Caco-2 (cell line): ENCODE measurements around the gene NDUFB7. TPM values are rescaled to one million over a fixed set of nuclear protein-coding genes. Genes with fewer than 3 reads are reported as not detected.
"Not testable (repeated sequence)": the region's sequence is repeated elsewhere in the genome, so short reads cannot be mapped to it uniquely, and the experiment has no call there.

Experiments used
- BruUV-seq: library from RNA; stranded (reverse); fragments of 400-500 nt; replicated peaks from 2 replicates; lab custom pipeline; 2021; lab: Mats Ljungman, UMichigan
- CTCF ChIA-PET: fragments of 300-600 bp; sonication (Branson Sonifier 250); formaldehyde crosslinking; loops from one replicate; lab custom pipeline; 2022; ENCODE audit warnings: antibody characterized with exemption; lab: Charles Lee
- POLR2A ChIA-PET: fragments of 300-600 bp; sonication (Branson Sonifier 250); formaldehyde crosslinking; loops from one replicate; lab custom pipeline; 2022; ENCODE audit warnings: antibody characterized with exemption; lab: Charles Lee
- DNase-seq, 2 experiments: peaks; one replicate each; pipeline versions ENCODE4 v3.0.0 to v3.0.0-alpha.2; 2020 to 2022
- H3K27me3 ChIP-seq: replicated peaks from 2 replicates; pipeline ENCODE4 v1.6.0; 2011; ENCODE audit warnings: low read length; ENCODE audit not compliant: control insufficient read depth, insufficient read depth
- H3K36me3 ChIP-seq: 2 replicates; pipeline ENCODE4 v1.5.1; 2011; ENCODE audit warnings: low read length; ENCODE audit not compliant: control insufficient read depth, insufficient read depth
- H3K4me1 ChIP-seq: fragments of 250-450 bp; sonication (Bioruptor Pico); 2 replicates; pipeline ENCODE4 v1.5.1; 2020; ENCODE audit warnings: mild to moderate bottlenecking
- H3K4me3 ChIP-seq: 2 replicates; pipeline ENCODE4 v1.5.1; 2011; ENCODE audit warnings: low read depth, mild to moderate bottlenecking, control low read depth, low read length
- H3K9me3 ChIP-seq: fragments of 250-450 bp; sonication (Bioruptor Pico); 2 replicates; pipeline ENCODE4 v1.5.1; 2020; ENCODE audit warnings: mild to moderate bottlenecking, moderate library complexity
- H3K27ac Mint-ChIP-seq: one replicate; pipeline ENCODE4 v1.8.0; 2022; ENCODE audit warnings: mixed read lengths; ENCODE audit not compliant: unreplicated experiment
- H3K27me3 Mint-ChIP-seq: one replicate; pipeline ENCODE4 v1.8.0; 2022; ENCODE audit warnings: mixed read lengths; ENCODE audit not compliant: insufficient read depth, unreplicated experiment
- H3K36me3 Mint-ChIP-seq: one replicate; pipeline ENCODE4 v1.8.0; 2022; ENCODE audit warnings: mild to moderate bottlenecking, mixed read lengths; ENCODE audit not compliant: insufficient read depth, unreplicated experiment
- H3K4me1 Mint-ChIP-seq: one replicate; pipeline ENCODE4 v1.8.0; 2022; ENCODE audit warnings: low read depth, mixed read lengths; ENCODE audit not compliant: unreplicated experiment
- H3K4me3 Mint-ChIP-seq: one replicate; pipeline ENCODE4 v1.8.0; 2022; ENCODE audit warnings: mild to moderate bottlenecking, moderate library complexity, mixed read lengths; ENCODE audit not compliant: unreplicated experiment
- H3K9me3 Mint-ChIP-seq: one replicate; pipeline ENCODE4 v1.8.0; 2022; ENCODE audit warnings: mixed read lengths; ENCODE audit not compliant: unreplicated experiment
- intact Hi-C: fragments of 100-400 bp; cut with micrococcal nuclease; formaldehyde crosslinking; loops from one replicate; pipeline ENCODE4 v1.10.0; 2022; ENCODE audit not compliant: unreplicated experiment
- total RNA-seq: library from RNA; stranded (reverse); gene quantifications from 2 replicates; pipeline ENCODE4 v1.2.3, GENCODE V29; 2022
- TF ChIP-seq, protein P1 (sequence below), 2 experiments: fragments of 200-600 bp in 1 of 2; IDR thresholded peaks; 1 replicate in 1 of 2; 2 replicates in 1 of 2; pipeline versions ENCODE4 v1.5.1 to v1.8.0; 2011 to 2022; ENCODE audit warnings: antibody characterized with exemption in 1 of 2, control low read depth in 1 of 2, inconsistent platforms in 1 of 2, low read depth in 1 of 2, low read length in 1 of 2, mild to moderate bottlenecking in 1 of 2, moderate library complexity in 1 of 2; ENCODE audit not compliant: insufficient read depth in 1 of 2, severe bottlenecking in 1 of 2, unreplicated experiment in 1 of 2

NDUFB7 gene
- total RNA-seq, 1 experiment from 2014 or later, result 158 TPM

DNA sequence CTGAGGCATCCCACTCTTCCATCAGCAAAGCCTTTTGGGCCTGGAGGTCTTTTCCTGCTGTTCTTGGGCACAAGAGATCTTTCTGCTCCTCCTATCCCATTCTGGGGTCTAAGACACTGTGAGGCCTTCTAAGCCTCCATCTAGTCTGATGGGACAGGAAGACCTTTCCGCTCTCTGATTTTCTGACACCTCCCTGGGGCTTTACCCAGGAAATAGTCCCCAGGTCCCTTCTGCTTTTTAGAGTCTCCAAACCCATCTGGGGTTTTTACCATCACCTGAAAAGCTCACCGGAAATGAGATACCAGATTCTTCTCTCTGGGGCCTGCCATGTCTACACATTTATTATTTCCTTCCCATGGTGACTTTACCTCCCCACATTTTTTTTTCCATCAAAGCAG lies 32.1 kb upstream of the NDUFB7 start:
- Histone ChIP-seq H3K36me3 (no peaks in the 10 kb centered on the region), H3K4me3 (no peak overlapping the region), H3K4me1 (no peaks in the 10 kb centered on the region), H3K9me3 (no peaks in the 10 kb centered on the region), H3K27me3 (no peaks in the 10 kb centered on the region)
- TF ChIP-seq, protein P1, sequence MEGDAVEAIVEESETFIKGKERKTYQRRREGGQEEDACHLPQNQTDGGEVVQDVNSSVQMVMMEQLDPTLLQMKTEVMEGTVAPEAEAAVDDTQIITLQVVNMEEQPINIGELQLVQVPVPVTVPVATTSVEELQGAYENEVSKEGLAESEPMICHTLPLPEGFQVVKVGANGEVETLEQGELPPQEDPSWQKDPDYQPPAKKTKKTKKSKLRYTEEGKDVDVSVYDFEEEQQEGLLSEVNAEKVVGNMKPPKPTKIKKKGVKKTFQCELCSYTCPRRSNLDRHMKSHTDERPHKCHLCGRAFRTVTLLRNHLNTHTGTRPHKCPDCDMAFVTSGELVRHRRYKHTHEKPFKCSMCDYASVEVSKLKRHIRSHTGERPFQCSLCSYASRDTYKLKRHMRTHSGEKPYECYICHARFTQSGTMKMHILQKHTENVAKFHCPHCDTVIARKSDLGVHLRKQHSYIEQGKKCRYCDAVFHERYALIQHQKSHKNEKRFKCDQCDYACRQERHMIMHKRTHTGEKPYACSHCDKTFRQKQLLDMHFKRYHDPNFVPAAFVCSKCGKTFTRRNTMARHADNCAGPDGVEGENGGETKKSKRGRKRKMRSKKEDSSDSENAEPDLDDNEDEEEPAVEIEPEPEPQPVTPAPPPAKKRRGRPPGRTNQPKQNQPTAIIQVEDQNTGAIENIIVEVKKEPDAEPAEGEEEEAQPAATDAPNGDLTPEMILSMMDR (IDR thresholded peaks at IDR 0.05; ENCODE audit: insufficient read depth in 1 of 2, low read depth in 1 of 2, low read length in 1 of 2, severe bottlenecking in 1 of 2, unreplicated experiment in 1 of 2), result no peak
- Mint-ChIP-seq H3K4me3 (no peak overlapping the region), H3K27ac (no peak overlapping the region), H3K27me3 (no peaks in the 10 kb centered on the region), H3K9me3 (no peaks in the 10 kb centered on the region), H3K36me3 (no peaks in the 10 kb centered on the region), H3K4me1 (no peaks in the 10 kb centered on the region)
- intact Hi-C loops, result no loop called here
- no peak for DNase-seq
- no TSS peak for BruUV-seq
- ChIA-PET POLR2A (no interaction called here), CTCF (no interaction called here)

DNA sequence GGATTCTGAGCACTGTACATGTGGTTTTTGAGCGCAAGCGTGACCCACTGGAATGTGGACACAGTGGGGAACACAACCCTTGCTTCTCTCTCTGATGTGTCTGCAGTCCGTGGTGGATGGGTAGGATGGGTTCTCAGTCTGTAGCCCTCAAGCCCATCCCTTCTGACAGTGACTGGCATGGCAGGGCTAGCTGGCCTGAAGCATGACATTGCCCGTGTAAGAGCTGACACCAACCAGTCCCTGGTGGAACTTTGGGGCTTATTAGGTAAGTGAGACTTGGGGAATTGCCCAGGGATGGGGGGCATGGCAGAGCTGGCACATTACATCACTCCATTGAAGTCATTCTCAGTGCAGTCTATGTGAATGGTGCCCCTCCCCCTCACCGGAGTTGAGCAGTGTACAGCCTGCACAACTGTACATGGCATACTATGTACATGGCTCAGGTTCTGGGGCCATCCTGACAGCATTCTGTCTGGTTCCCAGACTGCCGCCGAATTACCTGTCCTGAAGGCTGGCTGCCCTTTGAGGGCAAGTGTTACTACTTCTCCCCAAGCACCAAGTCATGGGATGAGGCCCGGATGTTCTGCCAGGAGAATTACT lies 27.8 kb upstream of the NDUFB7 start:
- DNase-seq, result no peak
- Mint-ChIP-seq H3K27me3 (peaks cover 6% of the 10 kb centered on the region), H3K9me3 (peaks cover 24% of the 10 kb centered on the region), H3K4me3 (no peak overlapping the region), H3K27ac (no peak overlapping the region), H3K4me1 (no peaks in the 10 kb centered on the region), H3K36me3 (no peaks in the 10 kb centered on the region)
- H3K36me3 ChIP-seq, result no peaks in the 10 kb centered on the region
- no TSS peak for BruUV-seq
- TF ChIP-seq, protein P1 (IDR thresholded peaks at IDR 0.05; ENCODE audit: insufficient read depth in 1 of 2, low read depth in 1 of 2, low read length in 1 of 2, severe bottlenecking in 1 of 2, unreplicated experiment in 1 of 2), result no peak
- intact Hi-C loops, result no loop called here
- CTCF ChIA-PET, result no interaction called here
- H3K9me3 ChIP-seq, result peaks cover 3% of the 10 kb centered on the region; the same call in 1 of the 2 replicates
- H3K4me3 ChIP-seq, result no peak overlapping the region
- POLR2A ChIA-PET, result no interaction called here
- H3K27me3 ChIP-seq, result no peaks in the 10 kb centered on the region
- H3K4me1 ChIP-seq, result no peaks in the 10 kb centered on the region

DNA sequence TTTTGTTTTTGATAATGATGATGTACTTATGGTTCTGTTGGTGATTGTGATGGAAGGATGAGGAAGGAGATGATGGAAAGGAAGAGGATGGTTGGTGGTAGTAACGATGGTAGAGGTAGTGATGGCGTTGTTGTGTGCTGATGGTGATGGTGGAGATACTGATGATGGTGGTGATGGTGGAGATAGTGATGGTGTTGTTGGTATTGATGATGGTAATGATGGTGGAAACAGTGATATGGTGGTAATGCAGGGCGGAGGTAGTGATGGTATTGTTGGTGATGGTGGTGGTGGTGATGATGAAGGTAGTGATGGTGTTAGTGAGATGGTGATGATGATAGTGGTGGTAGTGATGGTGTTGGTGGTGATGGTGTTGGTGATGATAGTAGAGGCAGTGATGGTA lies 23.7 kb upstream of the NDUFB7 start:
- peaks cover 24% of the 10 kb centered on the region for H3K9me3 Mint-ChIP-seq
- TF ChIP-seq, protein P1 (IDR thresholded peaks at IDR 0.05; ENCODE audit: insufficient read depth in 1 of 2, low read depth in 1 of 2, low read length in 1 of 2, severe bottlenecking in 1 of 2, unreplicated experiment in 1 of 2), result no peak

DNA sequence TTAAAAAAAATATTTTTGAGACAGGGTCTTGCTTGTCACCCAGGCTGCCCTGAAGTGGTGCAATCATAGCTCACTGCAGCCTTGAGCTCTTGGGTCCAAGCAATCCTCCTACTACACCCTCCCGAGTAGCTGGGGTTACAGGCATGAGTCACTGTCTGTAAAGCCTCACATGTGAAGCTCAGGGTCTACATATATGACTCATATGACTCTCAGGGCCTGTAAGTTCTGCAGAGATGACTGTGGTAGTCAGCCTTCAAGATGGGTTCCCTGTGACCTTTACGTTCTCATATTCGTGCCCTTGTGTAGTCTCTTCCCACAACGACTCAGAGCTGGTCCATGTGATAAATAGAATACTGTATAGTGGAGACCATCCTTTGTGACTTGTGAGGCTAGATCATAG lies 17.6 kb upstream of the NDUFB7 start:
- H3K36me3 Mint-ChIP-seq, DNase-seq, CTCF ChIA-PET, H3K4me3 ChIP-seq, BruUV-seq, POLR2A ChIA-PET, H3K27me3 ChIP-seq, H3K4me1 Mint-ChIP-seq, H3K9me3 ChIP-seq, H3K27me3 Mint-ChIP-seq, H3K9me3 Mint-ChIP-seq, H3K36me3 ChIP-seq, H3K4me3 Mint-ChIP-seq, H3K4me1 ChIP-seq, H3K27ac Mint-ChIP-seq, intact Hi-C loops: not testable (repeated sequence)

More for the DNA sequence above, 23.7 kb upstream of the NDUFB7 start:
- no peaks in the 10 kb centered on the region for H3K36me3 Mint-ChIP-seq
- no TSS peak for BruUV-seq
- no peaks in the 10 kb centered on the region for H3K4me1 Mint-ChIP-seq
- H3K36me3 ChIP-seq, result no peaks in the 10 kb centered on the region
- no peaks in the 10 kb centered on the region for H3K4me1 ChIP-seq
- ChIA-PET POLR2A (no interaction called here), CTCF (no interaction called here)
- no peak for DNase-seq
- intact Hi-C loops, result no loop called here
- H3K27ac Mint-ChIP-seq, result no peak overlapping the region
- H3K9me3 ChIP-seq, result peaks cover 3% of the 10 kb centered on the region; the same call in 1 of the 2 replicates
- H3K27me3 Mint-ChIP-seq, result peaks cover 9% of the 10 kb centered on the region
- no peak overlapping the region for H3K4me3 ChIP-seq
- no peak overlapping the region for H3K4me3 Mint-ChIP-seq
- H3K27me3 ChIP-seq, result no peaks in the 10 kb centered on the region

DNA sequence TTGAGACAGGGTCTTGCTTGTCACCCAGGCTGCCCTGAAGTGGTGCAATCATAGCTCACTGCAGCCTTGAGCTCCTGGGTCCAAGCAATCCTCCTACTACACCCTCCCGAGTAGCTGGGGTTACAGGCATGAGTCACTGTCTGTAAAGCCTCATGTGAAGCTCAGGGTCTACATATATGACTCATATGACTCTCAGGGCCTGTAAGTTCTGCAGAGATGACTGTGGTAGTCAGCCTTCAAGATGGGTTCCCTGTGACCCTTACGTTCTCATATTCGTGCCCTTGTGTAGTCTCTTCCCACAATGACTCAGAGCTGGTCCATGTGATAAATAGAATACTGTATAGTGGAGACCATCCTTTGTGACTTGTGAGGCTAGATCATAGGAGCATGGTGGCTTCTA lies 13.3 kb upstream of the NDUFB7 start:
- BruUV-seq, H3K9me3 Mint-ChIP-seq, POLR2A ChIA-PET, H3K27me3 Mint-ChIP-seq, CTCF ChIA-PET, H3K4me1 Mint-ChIP-seq, DNase-seq, H3K36me3 ChIP-seq, H3K27me3 ChIP-seq, H3K4me1 ChIP-seq, H3K27ac Mint-ChIP-seq, H3K36me3 Mint-ChIP-seq, H3K4me3 Mint-ChIP-seq, H3K9me3 ChIP-seq, intact Hi-C loops, H3K4me3 ChIP-seq: not testable (repeated sequence)
